Measurements from ENCODE around the gene ZNF451.

Gene ZNF451

GRCh38 chr6:57138026-57138425, 48.0 kb downstream of the ZNF451 start:
- H3K4me3 ChIP-seq (replicated peaks; ENCODE audit: insufficient read depth, low read length), result no peak overlapping the region
- DNase-seq (ENCODE audit: low read depth in 1 of 2, low spot score in 1 of 2), result no peak
- TF ChIP-seq POLR2AphosphoS5 (IDR thresholded peaks at IDR 0.05; ENCODE audit: low read depth) (no peak), SPI1 (IDR thresholded peaks at IDR 0.05; ENCODE audit: borderline replicate concordance, low read depth) (no peak), GABPA (IDR thresholded peaks at IDR 0.05; ENCODE audit: low read depth) (no peak), CTCF (IDR thresholded peaks at IDR 0.05; ENCODE audit: insufficient read depth, low read length) (no peak), REST (IDR thresholded peaks at IDR 0.05; ENCODE audit: insufficient replicate concordance, low read depth) (no peak)
- H3K27me3 ChIP-seq (ENCODE audit: insufficient read depth, poor library complexity, severe bottlenecking), result no peaks in the 10 kb centered on the region
- no peak overlapping the region for H3K27ac ChIP-seq (replicated peaks)

GRCh38 chr6:57141451-57142177, 51.6 kb downstream of the ZNF451 start:
- no peak overlapping the region for H3K4me3 ChIP-seq (replicated peaks; ENCODE audit: insufficient read depth, low read length)
- no peaks in the 10 kb centered on the region for H3K27me3 ChIP-seq (ENCODE audit: insufficient read depth, poor library complexity, severe bottlenecking)
- no peak overlapping the region for H3K27ac ChIP-seq (replicated peaks)
- no peak for TF ChIP-seq POLR2AphosphoS5 (IDR thresholded peaks at IDR 0.05; ENCODE audit: low read depth)
- TF ChIP-seq CTCF (IDR thresholded peaks at IDR 0.05; ENCODE audit: insufficient read depth, low read length), result no peak
- TF ChIP-seq SPI1 (IDR thresholded peaks at IDR 0.05; ENCODE audit: borderline replicate concordance, low read depth), result no peak
- no peak for DNase-seq (ENCODE audit: low read depth in 1 of 2, low spot score in 1 of 2)

- DNase-seq (ENCODE audit: low read depth in 1 of 2, low spot score in 1 of 2), result no peak
- no peak overlapping the region for H3K27ac ChIP-seq (replicated peaks)
- TF ChIP-seq REST (IDR thresholded peaks at IDR 0.05; ENCODE audit: insufficient replicate concordance, low read depth), result no peak
- TF ChIP-seq GABPA (IDR thresholded peaks at IDR 0.05; ENCODE audit: low read depth), result no peak
- no peak for TF ChIP-seq POLR2AphosphoS5 (IDR thresholded peaks at IDR 0.05; ENCODE audit: low read depth)
- TF ChIP-seq CTCF (IDR thresholded peaks at IDR 0.05; ENCODE audit: insufficient read depth, low read length), result no peak
- no peak for TF ChIP-seq SPI1 (IDR thresholded peaks at IDR 0.05; ENCODE audit: borderline replicate concordance, low read depth)
- H3K4me3 ChIP-seq (replicated peaks; ENCODE audit: insufficient read depth, low read length), result no peak overlapping the region
- H3K27me3 ChIP-seq (ENCODE audit: insufficient read depth, poor library complexity, severe bottlenecking), result no peaks in the 10 kb centered on the region
Observed at GRCh38 chr6:57142178-57142525, 52.2 kb downstream of the ZNF451 start.

GRCh38 chr6:57143690-57144089, 53.7 kb downstream of the ZNF451 start:
- Histone ChIP-seq H3K27me3 (ENCODE audit: insufficient read depth, poor library complexity, severe bottlenecking) (no peaks in the 10 kb centered on the region), H3K4me3 (replicated peaks; ENCODE audit: insufficient read depth, low read length) (no peak overlapping the region), H3K27ac (replicated peaks) (no peak overlapping the region)
- TF ChIP-seq POLR2AphosphoS5 (IDR thresholded peaks at IDR 0.05; ENCODE audit: low read depth) (no peak), SPI1 (IDR thresholded peaks at IDR 0.05; ENCODE audit: borderline replicate concordance, low read depth) (no peak), REST (IDR thresholded peaks at IDR 0.05; ENCODE audit: insufficient replicate concordance, low read depth) (no peak), GABPA (IDR thresholded peaks at IDR 0.05; ENCODE audit: low read depth) (no peak)
- no peak for DNase-seq (ENCODE audit: low read depth in 1 of 2, low spot score in 1 of 2)

Measured in HL-60 (cell line).